WTC11 (cell line): ENCODE measurements around the gene MRPL41. TPM values are rescaled to one million over a fixed set of nuclear protein-coding genes. Genes with fewer than 3 reads are reported as not detected.

Experiments used
- ATAC-seq: fragments of 200-7000 bp; cut with Tn5 transposase; 2 replicates; pipeline ENCODE4 v1.10.0; 2021; ENCODE audit warnings: mild to moderate bottlenecking, moderate library complexity
- CTCF ChIA-PET: fragments of 300-600 bp; sonication (Branson Sonifier 250); formaldehyde crosslinking; loops from one replicate; lab custom pipeline; 2021; ENCODE audit warnings: antibody characterized with exemption; lab: Charles Lee
- POLR2A ChIA-PET: fragments of 350-600 bp; sonication (Branson Sonifier 250); formaldehyde crosslinking; loops from one replicate; lab custom pipeline; 2021; ENCODE audit warnings: antibody characterized with exemption; lab: Charles Lee
- DNase-seq: peaks from one replicate; pipeline ENCODE4 v3.0.0; 2021; ENCODE audit warnings: low spot score
- H3K27ac Mint-ChIP-seq: 2 replicates; pipeline ENCODE4 v1.8.0; 2021; ENCODE audit warnings: mixed read lengths
- H3K27me3 Mint-ChIP-seq: 2 replicates; pipeline ENCODE4 v1.8.0; 2021; ENCODE audit warnings: low read depth, mild to moderate bottlenecking, moderate library complexity, mixed read lengths
- H3K36me3 Mint-ChIP-seq: 2 replicates; pipeline ENCODE4 v1.8.0; 2021; ENCODE audit warnings: mixed read lengths
- H3K4me1 Mint-ChIP-seq: 2 replicates; pipeline ENCODE4 v1.8.0; 2022; ENCODE audit warnings: mixed read lengths
- H3K4me3 Mint-ChIP-seq: 2 replicates; pipeline ENCODE4 v1.8.0; 2021; ENCODE audit warnings: mild to moderate bottlenecking, moderate library complexity, mixed read lengths
- H3K9me3 Mint-ChIP-seq: 2 replicates; pipeline ENCODE4 v1.8.0; 2021; ENCODE audit warnings: mixed read lengths
- AFF4 ChIP-seq: sonication (generic); formaldehyde crosslinking; IDR thresholded peaks from 2 replicates; pipeline ENCODE4 v1.8.1; 2023; ENCODE audit warnings: mild to moderate bottlenecking, missing genetic modification reagents, borderline replicate concordance
- ARID4B ChIP-seq: sonication (generic); formaldehyde crosslinking; IDR thresholded peaks from 2 replicates; pipeline ENCODE4 v1.8.0; 2023; ENCODE audit warnings: missing genetic modification reagents, mild to moderate bottlenecking, borderline replicate concordance
- CBFB ChIP-seq: sonication (generic); formaldehyde crosslinking; IDR thresholded peaks from 2 replicates; pipeline ENCODE4 v1.8.1; 2022; ENCODE audit warnings: mild to moderate bottlenecking, low read depth, missing genetic modification reagents
- HMGXB4 ChIP-seq: sonication (generic); formaldehyde crosslinking; IDR thresholded peaks from 2 replicates; pipeline ENCODE4 v1.8.1; 2023; ENCODE audit warnings: mild to moderate bottlenecking, moderate library complexity, missing genetic modification reagents
- NR1H2 ChIP-seq: sonication (generic); formaldehyde crosslinking; IDR thresholded peaks from 2 replicates; pipeline ENCODE4 v1.9.0; 2021; ENCODE audit warnings: mild to moderate bottlenecking, moderate library complexity, missing genetic modification reagents
- NR3C1 ChIP-seq: sonication (generic); formaldehyde crosslinking; conservative IDR thresholded peaks from 2 replicates; pipeline ENCODE4 v1.8.1; 2023; ENCODE audit warnings: low read depth, mild to moderate bottlenecking, missing genetic modification reagents
- OVOL2 ChIP-seq: fragments of 250-450 bp; sonication (Bioruptor Pico); IDR thresholded peaks from 2 replicates; pipeline ENCODE4 v1.9.0; 2021; ENCODE audit warnings: mild to moderate bottlenecking, borderline replicate concordance
- PREB ChIP-seq: sonication (generic); formaldehyde crosslinking; IDR thresholded peaks from 2 replicates; pipeline ENCODE4 v1.8.1; 2022; ENCODE audit warnings: mild to moderate bottlenecking, missing genetic modification reagents, moderate library complexity, borderline replicate concordance
- RELA ChIP-seq: sonication (generic); formaldehyde crosslinking; IDR thresholded peaks from 2 replicates; pipeline ENCODE4 v1.8.1; 2022; ENCODE audit warnings: missing genetic modification reagents, mild to moderate bottlenecking, borderline replicate concordance
- SOX15 ChIP-seq: fragments of 250-450 bp; sonication (Bioruptor Pico); IDR thresholded peaks from 2 replicates; pipeline ENCODE4 v1.9.0; 2021; ENCODE audit warnings: mild to moderate bottlenecking
- STAT6 ChIP-seq: sonication (generic); formaldehyde crosslinking; conservative IDR thresholded peaks from 2 replicates; pipeline ENCODE4 v1.8.1; 2023; ENCODE audit warnings: mild to moderate bottlenecking, low read depth, missing genetic modification reagents, moderate library complexity
- TP53 ChIP-seq: sonication (generic); formaldehyde crosslinking; IDR thresholded peaks from 2 replicates; pipeline ENCODE4 v1.8.1; 2023; ENCODE audit warnings: mild to moderate bottlenecking, missing genetic modification reagents
- ZNF121 ChIP-seq: sonication (generic); formaldehyde crosslinking; IDR thresholded peaks from 2 replicates; pipeline ENCODE4 v1.8.0; 2023; ENCODE audit warnings: missing genetic modification reagents
- ZNF416 ChIP-seq: fragments of 250-450 bp; sonication (Bioruptor Pico); IDR thresholded peaks from 2 replicates; pipeline ENCODE4 v1.9.0; 2021; ENCODE audit warnings: mild to moderate bottlenecking, inconsistent platforms
- total RNA-seq: library from RNA; stranded (reverse); gene quantifications from 3 replicates; pipeline ENCODE4 v1.2.3, GENCODE V29; 2021

Gene MRPL41
- total RNA-seq, 1 experiment from 2014 or later: 70.1 TPM

GRCh38 chr9:137524981-137525317, 26.7 kb upstream of the MRPL41 start (continued):
- TF ChIP-seq HMGXB4 (no peak), OVOL2 (CRISPR knock-in tag) (no peak), NR1H2 (no peak), ZNF416 (CRISPR knock-in tag) (no peak), SOX15 (CRISPR knock-in tag) (no peak), AFF4 (CRISPR knock-in tag) (no peak)

- Mint-ChIP-seq H3K27me3 (peaks cover 7% of the 10 kb centered on the region; the same call in 1 of the 2 replicates), H3K4me3 (no peak overlapping the region), H3K9me3 (peaks cover 11% of the 10 kb centered on the region), H3K4me1 (peaks cover 6% of the 10 kb centered on the region), H3K27ac (no peak overlapping the region), H3K36me3 (peaks cover 5% of the 10 kb centered on the region)
- ChIA-PET POLR2A (no interaction called here), CTCF (no interaction called here)
- no peak for DNase-seq
- TF ChIP-seq NR3C1 (CRISPR knock-in tag): no peak
- no peak for TF ChIP-seq OVOL2 (CRISPR knock-in tag)
- no peak for TF ChIP-seq RELA (CRISPR knock-in tag)
- no peak for TF ChIP-seq STAT6 (CRISPR knock-in tag)
- TF ChIP-seq PREB: no peak
- no peak for TF ChIP-seq ZNF121
- no peak for TF ChIP-seq CBFB (CRISPR knock-in tag)
- TF ChIP-seq ARID4B (CRISPR knock-in tag): no peak
- no peak for TF ChIP-seq TP53 (CRISPR knock-in tag)
- no peak for ATAC-seq
Measured at GRCh38 chr9:137530331-137530730, 21.3 kb upstream of the MRPL41 start.
